Measurements from ENCODE around the gene SLC38A8. TPM values are rescaled to one million over a fixed set of nuclear protein-coding genes. Genes with fewer than 3 reads are reported as not detected.

SLC38A8 gene
- total RNA-seq, 3 donors from 2014 or later = not detected

DNA sequence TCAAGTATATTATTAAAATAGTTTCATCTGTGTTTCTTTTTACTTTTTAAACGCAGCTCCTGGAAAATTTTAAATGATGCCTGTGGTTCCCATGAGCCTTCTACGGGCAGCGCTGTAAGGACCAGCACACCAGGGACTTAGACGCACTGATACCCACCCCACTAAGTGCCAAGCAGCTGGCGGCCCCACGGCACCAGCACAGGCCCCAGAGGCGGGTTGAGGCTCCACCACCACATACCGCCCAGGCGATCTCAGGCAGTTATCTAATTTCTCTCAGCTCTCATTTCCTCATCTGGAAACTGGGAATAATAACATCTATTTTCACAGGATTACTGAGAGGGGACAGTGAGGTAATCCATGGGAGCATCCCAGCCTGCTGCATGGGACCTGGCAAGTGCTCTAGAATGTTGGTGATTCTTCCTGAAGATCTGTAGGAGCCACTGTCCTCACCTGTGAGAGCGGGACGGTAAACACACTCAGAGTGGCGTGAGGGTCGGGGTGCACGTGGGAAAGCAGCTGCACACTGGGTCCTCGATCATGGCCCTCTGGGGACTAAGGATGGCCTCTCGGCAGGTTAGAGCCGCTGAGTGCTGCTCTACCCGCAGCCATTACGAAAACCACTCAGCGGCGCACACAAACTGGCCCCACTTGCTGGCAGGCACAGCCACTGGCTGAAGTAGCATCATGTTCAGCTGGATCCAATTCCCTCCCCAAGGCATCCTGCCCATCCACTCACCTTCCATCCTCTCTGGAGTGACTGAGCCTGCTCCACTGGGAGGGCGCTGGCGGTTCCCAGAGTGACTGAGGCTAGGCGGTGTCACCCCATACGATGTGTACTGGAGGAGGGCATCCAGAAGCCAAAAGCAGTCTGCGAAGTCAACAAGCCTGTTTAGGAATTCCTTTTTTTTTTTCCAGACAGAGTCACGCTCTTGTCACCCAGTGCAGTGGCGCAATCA lies 17.6 kb upstream of the SLC38A8 start:
- no peak for TF ChIP-seq POLR2AphosphoS5 (IDR thresholded peaks at IDR 0.05)
- no peak for TF ChIP-seq CTCF (IDR thresholded peaks at IDR 0.05)
- TF ChIP-seq POLR2A (IDR thresholded peaks at IDR 0.05) = no peak
- no peaks in the 10 kb centered on the region for H3K27me3 ChIP-seq

GRCh38 chr16:84059111-84059510 lies 16.5 kb upstream of the SLC38A8 start:
- no peak for DNase-seq (ENCODE audit: low spot score in 2 of 2)
- H3K9me3 ChIP-seq = no peaks in the 10 kb centered on the region
- intact Hi-C loops (cut with DNase I; ENCODE audit: low total_unique reads) = no loop called here
- no peak overlapping the region for H3K4me3 ChIP-seq
- peaks cover 12% of the 10 kb centered on the region for H3K36me3 ChIP-seq
- no peaks in the 10 kb centered on the region for H3K4me1 ChIP-seq
- no peaks in the 10 kb centered on the region for H3K27me3 ChIP-seq
- H3K27ac ChIP-seq = no peak overlapping the region
- TF ChIP-seq CTCF (IDR thresholded peaks at IDR 0.05) = no peak
- no peak for TF ChIP-seq POLR2AphosphoS5 (IDR thresholded peaks at IDR 0.05)
- TF ChIP-seq POLR2A (IDR thresholded peaks at IDR 0.05) = no peak

More for the DNA sequence above, 17.6 kb upstream of the SLC38A8 start:
- H3K27ac ChIP-seq = no peak overlapping the region
- no peaks in the 10 kb centered on the region for H3K4me1 ChIP-seq
- no peak for DNase-seq (ENCODE audit: low spot score in 2 of 2)
- peaks cover 12% of the 10 kb centered on the region for H3K36me3 ChIP-seq
- H3K4me3 ChIP-seq = no peak overlapping the region
- intact Hi-C loops (cut with DNase I; ENCODE audit: low total_unique reads) = loop anchor here (10.0 kb wide), 1 partner anchor 875 kb away; no protein-coding TSS in a partner anchor
- H3K9me3 ChIP-seq = no peaks in the 10 kb centered on the region

GRCh38 chr16:84058664-84059063 lies 16.1 kb upstream of the SLC38A8 start:
- no peak for DNase-seq (ENCODE audit: low spot score in 2 of 2)
- no peaks in the 10 kb centered on the region for H3K27me3 ChIP-seq
- no peaks in the 10 kb centered on the region for H3K4me1 ChIP-seq
- intact Hi-C loops (cut with DNase I; ENCODE audit: low total_unique reads) = no loop called here
- no peak overlapping the region for H3K27ac ChIP-seq
- H3K36me3 ChIP-seq = peaks cover 12% of the 10 kb centered on the region
- H3K9me3 ChIP-seq = no peaks in the 10 kb centered on the region
- TF ChIP-seq CTCF (IDR thresholded peaks at IDR 0.05) (no peak), POLR2AphosphoS5 (IDR thresholded peaks at IDR 0.05) (no peak), POLR2A (IDR thresholded peaks at IDR 0.05) (no peak)
- no peak overlapping the region for H3K4me3 ChIP-seq

DNA sequence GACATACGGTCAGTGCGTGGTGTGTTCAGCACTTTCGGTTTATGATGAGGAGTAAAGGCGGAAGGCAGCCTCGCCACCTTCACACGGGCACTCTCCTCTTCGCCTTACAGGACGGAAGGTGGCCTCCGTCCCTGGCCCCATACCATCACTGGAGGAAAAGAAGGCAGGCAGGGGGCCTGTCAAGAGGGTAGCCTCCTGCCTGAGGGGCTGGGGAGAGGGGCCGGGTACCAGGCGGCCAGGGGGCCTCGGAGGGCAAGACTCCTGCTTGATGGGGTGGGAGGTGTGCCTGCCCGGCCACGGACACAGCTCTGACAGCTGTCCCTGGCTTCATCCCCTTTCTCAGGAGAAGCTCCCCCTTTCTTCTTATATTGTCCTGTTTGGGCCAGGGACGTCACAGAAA lies 15.6 kb upstream of the SLC38A8 start:
- TF ChIP-seq POLR2A (IDR thresholded peaks at IDR 0.05) (no peak), CTCF (IDR thresholded peaks at IDR 0.05) (no peak)
- H3K27me3 ChIP-seq = no peaks in the 10 kb centered on the region
- no peak overlapping the region for H3K4me3 ChIP-seq
- intact Hi-C loops (cut with DNase I; ENCODE audit: low total_unique reads) = no loop called here
- no peaks in the 10 kb centered on the region for H3K4me1 ChIP-seq
- no peak overlapping the region for H3K27ac ChIP-seq
- H3K36me3 ChIP-seq = peaks cover 12% of the 10 kb centered on the region
- no peak for DNase-seq (ENCODE audit: low spot score in 2 of 2)
- H3K9me3 ChIP-seq = no peaks in the 10 kb centered on the region

DNA sequence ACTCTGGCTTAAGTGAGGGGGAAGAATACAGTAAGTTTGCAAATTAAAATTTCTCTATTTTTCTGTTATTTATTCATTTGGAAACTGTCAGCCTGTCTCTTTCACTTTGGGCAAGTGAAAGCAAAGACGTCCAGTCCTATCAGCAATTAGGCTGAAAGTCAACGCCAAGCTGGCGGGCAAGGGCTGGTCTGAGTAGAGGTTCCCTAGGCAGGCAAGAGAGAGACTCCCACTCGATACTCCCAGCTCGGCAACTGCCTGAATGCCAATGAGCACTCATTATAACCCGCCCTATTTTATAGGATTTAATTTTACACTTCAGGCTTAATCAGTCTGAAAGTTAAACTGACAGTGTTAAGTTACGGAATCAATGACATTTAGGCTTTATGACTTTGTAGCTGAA lies 14.3 kb upstream of the SLC38A8 start:
- H3K27me3 ChIP-seq = no peaks in the 10 kb centered on the region
- H3K36me3 ChIP-seq = peaks cover 12% of the 10 kb centered on the region
- no peaks in the 10 kb centered on the region for H3K9me3 ChIP-seq
- TF ChIP-seq POLR2A (IDR thresholded peaks at IDR 0.05) (no peak), CTCF (IDR thresholded peaks at IDR 0.05) (no peak)
- no peak overlapping the region for H3K4me3 ChIP-seq
- no peaks in the 10 kb centered on the region for H3K4me1 ChIP-seq
- no peak for DNase-seq (ENCODE audit: low spot score in 2 of 2)
- no peak overlapping the region for H3K27ac ChIP-seq
- intact Hi-C loops (cut with DNase I; ENCODE audit: low total_unique reads) = no loop called here
